Neural cell (in vitro differentiated cells): ENCODE measurements around the gene SLMAP. TPM values are rescaled to one million over a fixed set of nuclear protein-coding genes. Genes with fewer than 3 reads are reported as not detected.

Experiments
- H2AFZ ChIP-seq: fragments of 200-600, 300-800 bp; sonication (generic), shearing (Covaris generic); 2 replicates; pipeline ENCODE4 v1.6.0; 2014; ENCODE audit warnings: low read depth, mild to moderate bottlenecking, antibody characterized with exemption, low read length, moderate library complexity
- H3F3A ChIP-seq: fragments of 200-600 bp; shearing (Covaris generic); 2 replicates; pipeline ENCODE4 v1.6.1; 2016; ENCODE audit warnings: mild to moderate bottlenecking, moderate library complexity, mixed read lengths, antibody characterized with exemption, low read length; ENCODE audit not compliant: insufficient read depth, poor library complexity, severe bottlenecking
- H3K27ac ChIP-seq: fragments of 200-600, 300-800 bp; sonication (generic), shearing (Covaris generic); 2 replicates; pipeline ENCODE4 v1.5.1; 2014; ENCODE audit warnings: mild to moderate bottlenecking, low read length, moderate library complexity
- H3K27me3 ChIP-seq: fragments of 300-800, 200-600 bp; sonication (generic), shearing (Covaris generic); 2 replicates; pipeline ENCODE4 v1.6.0; 2014; ENCODE audit warnings: mild to moderate bottlenecking, low read depth, low read length, moderate library complexity; ENCODE audit not compliant: insufficient read depth
- H3K36me3 ChIP-seq: fragments of 300-800, 200-600 bp; sonication (generic), shearing (Covaris generic); 2 replicates; pipeline ENCODE4 v1.5.1; 2014; ENCODE audit warnings: mild to moderate bottlenecking, antibody characterized with exemption, low read length, moderate library complexity; ENCODE audit not compliant: insufficient read depth
- H3K4me2 ChIP-seq: fragments of 300-800, 200-600 bp; sonication (generic), shearing (Covaris generic); 2 replicates; pipeline ENCODE4 v1.6.0; 2014; ENCODE audit warnings: mild to moderate bottlenecking, low read length
- H3K4me3 ChIP-seq: fragments of 300-800, 200-600 bp; sonication (generic), shearing (Covaris generic); 2 replicates; pipeline ENCODE4 v1.5.1; 2014; ENCODE audit warnings: mild to moderate bottlenecking, low read length, moderate library complexity
- H3K79me2 ChIP-seq: fragments of 200-600 bp; shearing (Covaris generic); replicated peaks from 2 replicates; pipeline ENCODE4 v1.6.0; 2014; ENCODE audit warnings: mild to moderate bottlenecking, low read length, moderate library complexity; ENCODE audit not compliant: insufficient read depth
- H3K9ac ChIP-seq: fragments of 300-800, 200-600 bp; sonication (generic), shearing (Covaris generic); 2 replicates; pipeline ENCODE4 v1.6.1; 2016; ENCODE audit warnings: mild to moderate bottlenecking, low read length, mixed read lengths
- H3K9me2 ChIP-seq: fragments of 200-600 bp; shearing (Covaris generic); 2 replicates; pipeline ENCODE4 v1.6.1; 2016; ENCODE audit warnings: mild to moderate bottlenecking, low read length, mixed read lengths; ENCODE audit not compliant: insufficient read depth
- H3K9me3 ChIP-seq: fragments of 200-600, 300-800 bp; sonication (generic), shearing (Covaris generic); 2 replicates; pipeline ENCODE4 v1.6.1; 2016; ENCODE audit warnings: mild to moderate bottlenecking, mixed run types, low read length, moderate library complexity, mixed read lengths
- H4K20me1 ChIP-seq: fragments of 200-600 bp; shearing (Covaris generic); 2 replicates; pipeline ENCODE4 v1.6.1; 2016; ENCODE audit warnings: mild to moderate bottlenecking, mixed run types; ENCODE audit not compliant: insufficient read depth
- CTCF ChIP-seq: fragments of 450-650 bp; IDR thresholded peaks from 2 replicates; pipeline ENCODE4 v1.5.1; 2014; ENCODE audit warnings: antibody characterized with exemption, mild to moderate bottlenecking, moderate library complexity; ENCODE audit not compliant: poor library complexity, severe bottlenecking
- EP300 ChIP-seq: fragments of 450-650 bp; conservative IDR thresholded peaks from 2 replicates; pipeline ENCODE4 v1.6.1; 2014; ENCODE audit warnings: antibody characterized with exemption, mild to moderate bottlenecking, moderate library complexity; ENCODE audit not compliant: poor library complexity, severe bottlenecking
- EZH2 ChIP-seq: fragments of 200-600, 300-800 bp; shearing (Covaris generic), sonication (generic); IDR thresholded peaks from 2 replicates; pipeline ENCODE4 v1.6.1; 2014; ENCODE audit warnings: antibody characterized with exemption, low read length, borderline replicate concordance, mild to moderate bottlenecking; ENCODE audit not compliant: insufficient read depth, poor library complexity, severe bottlenecking
- MXI1 ChIP-seq: fragments of 450-650 bp; conservative IDR thresholded peaks from 2 replicates; pipeline ENCODE4 v1.6.1; 2014; ENCODE audit warnings: antibody characterized with exemption, mild to moderate bottlenecking; ENCODE audit not compliant: poor library complexity, severe bottlenecking
- POLR2AphosphoS5 ChIP-seq: IDR thresholded peaks from 2 replicates; pipeline ENCODE4 v1.6.1; 2012
- RAD21 ChIP-seq: fragments of 450-650 bp; conservative IDR thresholded peaks from 2 replicates; pipeline ENCODE4 v1.6.1; 2014; ENCODE audit warnings: antibody characterized with exemption, mild to moderate bottlenecking, moderate library complexity
- REST ChIP-seq: IDR thresholded peaks from 2 replicates; pipeline ENCODE4 v1.6.1; 2012; ENCODE audit warnings: borderline replicate concordance
- SMC3 ChIP-seq: fragments of 450-650 bp; conservative IDR thresholded peaks from 2 replicates; pipeline ENCODE4 v1.6.1; 2014; ENCODE audit warnings: antibody characterized with exemption, mild to moderate bottlenecking, moderate library complexity; ENCODE audit not compliant: poor library complexity
- TAF1 ChIP-seq: IDR thresholded peaks from 2 replicates; pipeline ENCODE4 v1.6.1; 2012; ENCODE audit warnings: low read depth
- polyA plus RNA-seq: library from polyadenylated mRNA; depleted of rRNA; stranded (reverse); fragments of >200 nt; gene quantifications from 2 replicates; pipeline ENCODE4 v1.2.3, GENCODE V29; 2014

Gene SLMAP
- polyA plus RNA-seq, 1 donor from 2014 or later: 42.1 TPM

- TF ChIP-seq EP300: no peak
- TF ChIP-seq POLR2AphosphoS5: no peak
- no peak for TF ChIP-seq EZH2
- no peaks in the 10 kb centered on the region for H4K20me1 ChIP-seq
- no peak overlapping the region for H3K9ac ChIP-seq
- no peak overlapping the region for H3K4me2 ChIP-seq
- no peaks in the 10 kb centered on the region for H3F3A ChIP-seq
- H2AFZ ChIP-seq: no peak overlapping the region
- no peak overlapping the region for H3K27ac ChIP-seq
- peaks cover 11% of the 10 kb centered on the region for H3K9me3 ChIP-seq
- H3K4me3 ChIP-seq: no peak overlapping the region
- H3K9me2 ChIP-seq: no peaks in the 10 kb centered on the region
- no peaks in the 10 kb centered on the region for H3K36me3 ChIP-seq
- peaks cover 11% of the 10 kb centered on the region for H3K79me2 ChIP-seq
- H3K27me3 ChIP-seq: no peaks in the 10 kb centered on the region
These were observed 54.5 kb downstream of the SLMAP start for GRCh38 chr3:57810471-57811137.

- Histone ChIP-seq H3K9me3 (peaks cover 11% of the 10 kb centered on the region), H3K79me2 (peaks cover 11% of the 10 kb centered on the region)
These were observed 58.9 kb downstream of the SLMAP start for GRCh38 chr3:57815036-57815435.

GRCh38 chr3:57816471-57817095 is 60.5 kb downstream of the SLMAP start:
- no peak overlapping the region for H3K27ac ChIP-seq
- no peaks in the 10 kb centered on the region for H3K9me2 ChIP-seq
- H3K4me2 ChIP-seq: no peak overlapping the region
- no peaks in the 10 kb centered on the region for H4K20me1 ChIP-seq
- H3K9me3 ChIP-seq: peaks cover 11% of the 10 kb centered on the region
- TF ChIP-seq RAD21 (no peak), MXI1 (no peak), REST (no peak), EZH2 (no peak), TAF1 (no peak), CTCF (no peak), SMC3 (no peak), EP300 (no peak), POLR2AphosphoS5 (no peak)
- H3F3A ChIP-seq: no peaks in the 10 kb centered on the region
- no peak overlapping the region for H3K4me3 ChIP-seq
- H3K36me3 ChIP-seq: no peaks in the 10 kb centered on the region
- H3K27me3 ChIP-seq: no peaks in the 10 kb centered on the region
- H3K9ac ChIP-seq: no peak overlapping the region
- H2AFZ ChIP-seq: no peak overlapping the region
- peaks cover 10% of the 10 kb centered on the region for H3K79me2 ChIP-seq

More at GRCh38 chr3:57815036-57815435, 58.9 kb downstream of the SLMAP start:
- Histone ChIP-seq H3K4me2 (no peak overlapping the region), H3K9me2 (no peaks in the 10 kb centered on the region), H3K9ac (no peak overlapping the region), H3F3A (no peaks in the 10 kb centered on the region), H3K36me3 (no peaks in the 10 kb centered on the region), H2AFZ (no peak overlapping the region), H3K27ac (no peak overlapping the region), H4K20me1 (no peaks in the 10 kb centered on the region), H3K27me3 (no peaks in the 10 kb centered on the region), H3K4me3 (no peak overlapping the region)
- TF ChIP-seq TAF1 (no peak), SMC3 (no peak), RAD21 (no peak)
